Ascending aorta (tissue), 2 donors: ENCODE results near the gene MYEOV. TPM values are rescaled to one million over a fixed set of nuclear protein-coding genes. Genes with fewer than 3 reads are reported as not detected.

Source experiments
- DNase-seq, 2 donors: peaks; one replicate each; pipeline ENCODE4 v3.0.0-alpha.2; 2019; ENCODE audit warnings: low spot score in 2 of 2
- H3K27ac ChIP-seq, 2 donors: fragments of 200-600 bp; sonication (generic); one replicate each; pipeline ENCODE4 v1.5.1; 2016 to 2017; ENCODE audit warnings: mild to moderate bottlenecking in 1 of 2
- H3K27me3 ChIP-seq: fragments of 200-600 bp; sonication (generic); one replicate; pipeline ENCODE4 v1.5.1; 2017
- H3K36me3 ChIP-seq, 2 donors: fragments of 200-600 bp; sonication (generic); one replicate each; pipeline ENCODE4 v1.5.1; 2016
- H3K4me1 ChIP-seq, 2 donors: fragments of 200-600 bp; sonication (generic); one replicate each; pipeline ENCODE4 v1.5.1; 2016 to 2017; ENCODE audit warnings: mild to moderate bottlenecking in 1 of 2
- H3K4me3 ChIP-seq, 2 donors: fragments of 200-600 bp; sonication (generic); one replicate each; pipeline ENCODE4 v1.5.1; 2016 to 2017; ENCODE audit warnings: mild to moderate bottlenecking in 1 of 2
- H3K9me3 ChIP-seq, 2 donors: fragments of 200-600 bp; sonication (generic); one replicate each; pipeline ENCODE4 v1.5.1; 2016
- intact Hi-C: fragments of 100-400 bp; cut with DNase I; formaldehyde crosslinking; loops from one replicate; pipeline ENCODE4 v1.15.1; 2023
- total RNA-seq: library from RNA; depleted of rRNA; stranded (reverse); fragments of >200 nt; gene quantifications from one replicate; pipeline ENCODE4 v1.1.0, GENCODE V29; 2016
- TF ChIP-seq, protein P1 (sequence below), 3 experiments: fragments of 200-600 bp in 2 of 3; fragments of 450-650 bp in 1 of 3; sonication (generic) in 2 of 3; IDR thresholded peaks; one replicate each; pipeline ENCODE4 v1.5.1; 2016 to 2019; ENCODE audit warnings: antibody characterized with exemption in 3 of 3, mild to moderate bottlenecking in 1 of 3, moderate library complexity in 1 of 3

Gene MYEOV
- total RNA-seq, 1 donor from 2014 or later = not detected

DNA sequence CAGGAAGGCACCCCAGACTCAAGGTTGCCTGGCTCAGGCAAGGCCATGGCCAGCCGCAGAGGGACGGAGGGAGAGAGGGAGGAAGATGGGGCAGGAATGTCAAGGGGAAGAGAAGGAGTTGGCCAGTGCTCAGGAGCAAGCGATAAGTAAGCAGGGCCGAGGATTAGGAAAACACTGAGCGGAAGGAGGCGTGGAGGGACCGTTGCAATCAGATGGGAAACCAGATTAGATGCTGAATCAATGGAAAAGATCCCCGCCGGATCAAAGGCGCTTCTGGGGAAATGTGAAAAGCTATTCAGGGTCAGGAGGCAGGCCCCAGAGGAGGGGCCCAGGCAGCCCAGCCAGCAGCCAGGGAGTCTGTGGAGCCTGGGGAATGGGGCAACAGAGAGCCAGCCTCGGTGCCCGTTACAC lies 26.6 kb upstream of the MYEOV start:
- intact Hi-C loops = no loop called here
- Histone ChIP-seq H3K27me3 (no peaks in the 10 kb centered on the region), H3K36me3 (no peaks in the 10 kb centered on the region), H3K4me1 (no peaks in the 10 kb centered on the region), H3K4me3 (no peak overlapping the region), H3K9me3 (no peaks in the 10 kb centered on the region), H3K27ac (no peak overlapping the region)
- DNase-seq = no peak
- TF ChIP-seq, protein P1, sequence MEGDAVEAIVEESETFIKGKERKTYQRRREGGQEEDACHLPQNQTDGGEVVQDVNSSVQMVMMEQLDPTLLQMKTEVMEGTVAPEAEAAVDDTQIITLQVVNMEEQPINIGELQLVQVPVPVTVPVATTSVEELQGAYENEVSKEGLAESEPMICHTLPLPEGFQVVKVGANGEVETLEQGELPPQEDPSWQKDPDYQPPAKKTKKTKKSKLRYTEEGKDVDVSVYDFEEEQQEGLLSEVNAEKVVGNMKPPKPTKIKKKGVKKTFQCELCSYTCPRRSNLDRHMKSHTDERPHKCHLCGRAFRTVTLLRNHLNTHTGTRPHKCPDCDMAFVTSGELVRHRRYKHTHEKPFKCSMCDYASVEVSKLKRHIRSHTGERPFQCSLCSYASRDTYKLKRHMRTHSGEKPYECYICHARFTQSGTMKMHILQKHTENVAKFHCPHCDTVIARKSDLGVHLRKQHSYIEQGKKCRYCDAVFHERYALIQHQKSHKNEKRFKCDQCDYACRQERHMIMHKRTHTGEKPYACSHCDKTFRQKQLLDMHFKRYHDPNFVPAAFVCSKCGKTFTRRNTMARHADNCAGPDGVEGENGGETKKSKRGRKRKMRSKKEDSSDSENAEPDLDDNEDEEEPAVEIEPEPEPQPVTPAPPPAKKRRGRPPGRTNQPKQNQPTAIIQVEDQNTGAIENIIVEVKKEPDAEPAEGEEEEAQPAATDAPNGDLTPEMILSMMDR (IDR thresholded peaks at IDR 0.05) = no peak

DNA sequence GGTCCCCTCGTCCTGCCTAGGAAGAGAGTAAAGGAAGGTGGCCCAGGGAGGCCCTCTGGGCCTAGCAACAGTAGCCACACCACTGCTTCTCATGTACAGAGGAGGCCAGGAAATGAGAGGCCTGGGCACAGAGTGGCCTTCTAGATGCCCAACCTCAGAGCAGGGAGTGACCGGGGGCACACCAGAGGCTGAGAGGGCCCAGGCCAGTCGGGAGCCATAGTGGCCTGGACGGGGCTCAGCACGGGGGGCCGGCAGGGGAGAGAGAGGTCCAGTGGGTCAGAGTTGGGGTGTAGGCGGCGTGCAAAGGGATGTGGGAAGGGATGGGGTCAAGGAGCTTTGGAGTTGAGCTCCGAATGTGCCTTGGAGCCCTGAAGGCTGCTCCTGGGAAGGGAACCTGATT lies 25.0 kb upstream of the MYEOV start:
- no peaks in the 10 kb centered on the region for H3K36me3 ChIP-seq
- H3K4me1 ChIP-seq = no peaks in the 10 kb centered on the region
- TF ChIP-seq, protein P1 (IDR thresholded peaks at IDR 0.05) = no peak
- no peaks in the 10 kb centered on the region for H3K9me3 ChIP-seq
- no peak overlapping the region for H3K4me3 ChIP-seq
- H3K27ac ChIP-seq = no peak overlapping the region
- DNase-seq = no peak
- intact Hi-C loops = no loop called here
- no peaks in the 10 kb centered on the region for H3K27me3 ChIP-seq

DNA sequence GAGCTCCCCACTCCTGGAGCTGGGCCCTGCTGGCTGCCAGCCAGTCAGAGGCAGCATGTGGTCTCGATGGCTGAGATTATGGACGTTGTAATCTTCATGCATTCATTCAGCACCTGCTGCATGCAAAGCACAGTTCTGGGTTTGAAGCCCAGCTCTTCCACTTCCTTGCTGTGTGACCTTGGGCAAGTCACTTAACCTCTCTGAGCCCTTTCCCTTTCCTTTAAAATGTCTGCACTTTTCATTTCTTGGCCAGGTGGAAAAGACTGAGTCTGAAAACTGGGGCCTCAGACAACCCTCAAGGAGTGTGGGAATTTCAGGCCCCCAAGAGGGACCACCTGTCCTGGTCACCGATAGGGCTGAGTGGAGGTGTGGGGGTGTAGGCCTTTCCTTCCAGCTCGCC lies 24.6 kb upstream of the MYEOV start:
- H3K27ac ChIP-seq = no peak overlapping the region
- H3K36me3 ChIP-seq = no peaks in the 10 kb centered on the region
- H3K4me3 ChIP-seq = no peak overlapping the region
- H3K27me3 ChIP-seq = no peaks in the 10 kb centered on the region
- intact Hi-C loops = no loop called here
- H3K4me1 ChIP-seq = no peaks in the 10 kb centered on the region
- TF ChIP-seq, protein P1 (IDR thresholded peaks at IDR 0.05) = no peak
- DNase-seq = no peak
- no peaks in the 10 kb centered on the region for H3K9me3 ChIP-seq

DNA sequence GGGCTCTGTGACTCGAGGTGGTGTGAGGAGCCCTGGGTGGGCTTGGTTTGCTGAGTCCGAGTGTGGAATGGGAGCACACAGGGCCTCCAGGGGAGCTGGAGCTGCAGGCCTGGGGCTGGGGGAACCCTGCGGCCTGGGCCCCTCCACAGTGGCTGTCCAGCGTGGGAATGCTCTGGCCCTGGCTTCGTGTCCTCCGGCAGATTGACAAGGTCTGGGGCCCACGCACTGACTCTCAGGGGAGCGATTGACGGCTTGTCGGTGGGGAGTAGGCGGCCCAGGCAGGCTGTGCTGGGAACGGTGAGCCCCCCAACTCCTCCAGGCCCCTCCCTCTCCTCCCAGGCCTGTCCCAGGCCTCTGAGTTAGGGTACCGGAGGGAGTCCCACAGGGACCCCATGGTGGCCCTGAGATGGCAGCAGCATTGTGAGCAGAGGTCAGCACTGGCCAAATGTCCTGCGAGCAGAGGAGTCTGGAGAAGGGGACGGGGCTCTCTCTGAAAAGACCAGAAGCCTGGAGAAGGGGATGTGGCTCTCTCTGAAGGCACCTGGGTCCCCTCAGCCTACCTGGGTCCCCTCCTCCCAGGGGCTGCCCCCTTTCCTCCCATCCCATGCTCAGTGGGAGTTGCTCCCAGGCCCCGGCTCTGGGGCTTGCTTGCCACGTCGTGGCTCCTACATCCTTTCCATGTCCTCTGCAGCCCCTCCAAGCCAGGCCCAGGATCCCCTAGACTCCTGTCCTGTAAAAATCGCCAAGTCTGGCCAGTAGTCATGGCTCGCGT lies 23.8 kb upstream of the MYEOV start:
- H3K27ac ChIP-seq = no peak overlapping the region
- H3K36me3 ChIP-seq = no peaks in the 10 kb centered on the region
- TF ChIP-seq, protein P1 (IDR thresholded peaks at IDR 0.05) = no peak
- no peaks in the 10 kb centered on the region for H3K4me1 ChIP-seq
- DNase-seq = no peak
- no peaks in the 10 kb centered on the region for H3K27me3 ChIP-seq
- intact Hi-C loops = no loop called here
- no peak overlapping the region for H3K4me3 ChIP-seq
- H3K9me3 ChIP-seq = no peaks in the 10 kb centered on the region

DNA sequence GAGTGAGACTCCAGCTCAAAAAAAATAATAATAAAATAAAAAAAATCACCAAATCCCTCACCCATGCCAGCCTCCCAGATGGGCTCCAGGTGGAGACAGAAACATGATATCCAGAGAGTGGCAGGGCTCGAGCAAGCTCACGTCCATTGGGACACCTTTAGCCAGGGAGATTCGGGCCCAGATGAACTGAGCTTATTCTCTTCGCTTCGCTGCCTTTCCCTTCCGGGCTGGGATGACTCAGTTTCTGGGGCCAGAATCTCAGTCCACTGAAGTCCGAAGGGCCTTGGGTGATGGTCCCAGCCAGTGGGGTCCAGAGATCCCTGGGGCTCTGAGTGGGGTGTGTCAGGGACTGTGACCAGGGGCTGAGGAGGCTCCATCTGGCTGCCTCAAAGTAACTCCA lies 23.0 kb upstream of the MYEOV start:
- no peak for DNase-seq
- TF ChIP-seq, protein P1 (IDR thresholded peaks at IDR 0.05) = no peak
- Histone ChIP-seq H3K4me1 (no peaks in the 10 kb centered on the region), H3K4me3 (no peak overlapping the region), H3K9me3 (no peaks in the 10 kb centered on the region), H3K27me3 (no peaks in the 10 kb centered on the region), H3K27ac (no peak overlapping the region), H3K36me3 (no peaks in the 10 kb centered on the region)
- intact Hi-C loops = no loop called here
